Epithelial cell of esophagus (primary cell): ENCODE measurements around the gene SLCO2B1.

Source experiments
- DNase-seq: peaks from one replicate; pipeline ENCODE4 v3.0.0; 2010; ENCODE audit warnings: low read depth
- H3K4me3 ChIP-seq: 2 replicates; pipeline ENCODE4 v1.5.1; 2011; ENCODE audit warnings: mild to moderate bottlenecking, low read length, control low read depth
- CTCF ChIP-seq: IDR thresholded peaks from 2 replicates; pipeline ENCODE4 v1.5.1; 2011; ENCODE audit warnings: low read depth, mild to moderate bottlenecking, low read length, control low read depth, inconsistent platforms; ENCODE audit not compliant: insufficient read depth; ENCODE audit errors: missing control alignments

SLCO2B1 gene

GRCh38 chr11:75214843-75215242, 63.9 kb downstream of the SLCO2B1 start:
- no peak for DNase-seq
- H3K4me3 ChIP-seq = no peak overlapping the region
- TF ChIP-seq CTCF = no peak

GRCh38 chr11:75219869-75220268, 69.0 kb downstream of the SLCO2B1 start:
- no peak for DNase-seq
- no peak overlapping the region for H3K4me3 ChIP-seq
- TF ChIP-seq CTCF = no peak

- no peak overlapping the region for H3K4me3 ChIP-seq
- TF ChIP-seq CTCF = peak; percentile 12
- DNase-seq = peak; percentile 3
These were observed 73.2 kb downstream of the SLCO2B1 start for GRCh38 chr11:75223954-75224643.

GRCh38 chr11:75225794-75226193, 74.9 kb downstream of the SLCO2B1 start:
- no peak for DNase-seq
- TF ChIP-seq CTCF = no peak

DNA sequence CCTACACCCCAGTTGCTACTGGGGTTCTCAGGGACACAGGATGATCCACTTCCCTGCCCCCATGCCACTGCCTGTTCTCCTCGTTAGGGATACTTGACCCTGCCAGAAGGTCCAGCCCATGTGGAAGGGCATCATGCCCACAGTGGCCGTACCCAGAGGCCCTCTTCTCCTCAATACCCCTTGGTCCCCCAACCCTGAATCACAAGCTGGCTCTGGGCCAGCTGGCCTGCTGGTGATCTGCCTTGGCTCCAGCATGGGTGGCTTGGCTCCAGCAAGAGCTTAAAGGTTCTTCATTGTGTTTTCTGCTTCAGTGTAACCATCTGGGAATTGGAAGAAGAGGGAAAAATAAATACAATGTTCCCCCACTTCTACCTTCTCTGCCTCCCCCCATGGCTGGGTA, 78.6 kb downstream of the SLCO2B1 start:
- H3K4me3 ChIP-seq = no peak overlapping the region
- no peak for DNase-seq
- TF ChIP-seq CTCF = no peak

More at GRCh38 chr11:75225794-75226193, 74.9 kb downstream of the SLCO2B1 start:
- H3K4me3 ChIP-seq = no peak overlapping the region

DNA sequence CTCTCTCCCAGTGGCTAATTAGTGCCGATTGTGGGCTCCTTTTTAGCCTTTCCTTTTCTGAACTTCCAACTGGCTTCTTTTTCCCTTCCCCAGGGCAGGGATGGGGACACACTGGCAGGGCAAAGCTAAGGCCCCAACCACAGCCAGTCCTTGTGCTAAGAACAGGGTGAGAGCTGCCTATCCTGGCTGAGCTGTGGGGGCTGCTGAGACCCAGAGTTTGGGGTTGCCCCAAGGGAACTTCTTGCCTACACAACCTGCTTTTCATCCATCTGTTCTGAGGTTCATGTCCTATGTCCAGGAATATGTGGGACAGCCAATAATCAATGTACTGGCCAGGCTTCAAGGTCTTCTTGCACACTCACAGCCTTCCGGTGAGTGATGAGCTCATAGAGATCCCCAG, 79.7 kb downstream of the SLCO2B1 start:
- H3K4me3 ChIP-seq = no peak overlapping the region
- no peak for DNase-seq
- no peak for TF ChIP-seq CTCF

DNA sequence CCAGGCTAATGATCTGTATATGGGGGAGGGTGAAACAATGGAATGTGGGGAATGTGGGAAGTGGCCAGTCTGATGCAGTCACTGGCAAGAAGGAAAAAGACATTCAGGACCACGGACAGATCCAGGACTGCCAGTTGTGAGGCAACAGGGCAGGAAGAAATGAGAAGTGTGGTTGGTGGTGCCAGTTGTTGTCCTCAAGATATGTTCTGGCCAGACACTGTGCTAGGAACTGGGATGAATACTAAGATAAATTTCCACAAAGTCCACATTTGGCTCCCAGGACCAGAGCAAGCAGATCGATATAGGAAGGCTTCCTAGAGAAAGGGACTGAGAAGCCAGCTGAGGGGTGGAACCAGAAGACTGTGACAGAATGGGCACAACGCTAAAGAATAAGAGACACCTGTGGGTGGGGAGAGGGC, 82.9 kb downstream of the SLCO2B1 start:
- no peak for TF ChIP-seq CTCF
- DNase-seq = peak; percentile 70
- H3K4me3 ChIP-seq = no peak overlapping the region
